GM12878 (cell line): ENCODE measurements around the gene SLC1A7. TPM values are rescaled to one million over a fixed set of nuclear protein-coding genes. Genes with fewer than 3 reads are reported as not detected.

Source experiments
- ATAC-seq: fragments of 200-7000 bp; cut with Tn5 transposase; 3 replicates; pipeline ENCODE4 v1.9.1; 2020; ENCODE audit warnings: mild to moderate bottlenecking, moderate library complexity
- BruUV-seq: library from RNA; stranded (reverse); fragments of 400-500 nt; replicated peaks from 2 replicates; lab custom pipeline; 2021; lab: Mats Ljungman, UMichigan
- CTCF ChIA-PET: fragments of 300-600 bp; sonication (Branson Sonifier 250); formaldehyde crosslinking; extraction: SDS; loops from one replicate; lab custom pipeline; 2021; ENCODE audit warnings: inconsistent platforms; lab: Yijun Ruan, JAX
- POLR2A ChIA-PET: fragments of 350-600 bp; formaldehyde crosslinking; extraction: SDS; loops from one replicate; lab custom pipeline; 2021; ENCODE audit warnings: inconsistent platforms; lab: Charles Lee
- RAD21 ChIA-PET: fragments of 300-600 bp; sonication (Branson Sonifier 250); formaldehyde crosslinking; loops from one replicate; lab custom pipeline; 2023; ENCODE audit warnings: antibody characterized with exemption; ENCODE audit not compliant: unreplicated experiment; lab: Charles Lee
- SMC1A ChIA-PET: fragments of 300-600 bp; sonication (Branson Sonifier 250); formaldehyde crosslinking; loops from one replicate; lab custom pipeline; 2023; ENCODE audit not compliant: unreplicated experiment, uncharacterized antibody; lab: Charles Lee
- DNase-seq: peaks from one replicate; pipeline ENCODE4 v3.0.0-alpha.2; 2011; ENCODE audit warnings: low read depth, low spot score
- FAIRE-seq: peaks from 3 replicates; lab custom pipeline; 2011; peaks lifted over from hg19 to GRCh38; lab: Jason Lieb, UNC
- H2AFZ ChIP-seq: 2 replicates; pipeline ENCODE4 v1.6.0; 2011; ENCODE audit warnings: low read depth, low read length, control low read depth; ENCODE audit not compliant: control insufficient read depth
- H3K27ac ChIP-seq: 2 replicates; pipeline ENCODE4 v1.5.1; 2011; ENCODE audit warnings: control low read depth; ENCODE audit not compliant: control insufficient read depth, insufficient read depth
- H3K27me3 ChIP-seq, 2 experiments: replicated peaks in 1 of 2; 2 replicates each; pipeline versions ENCODE4 v1.6.0 to v1.6.1; 2011; ENCODE audit warnings: low read length in 1 of 2; ENCODE audit not compliant: control insufficient read depth in 2 of 2, insufficient read depth in 2 of 2
- H3K36me3 ChIP-seq, 2 experiments: 2 replicates each; pipeline ENCODE4 v1.5.1; 2011; ENCODE audit warnings: low read length in 1 of 2; ENCODE audit not compliant: control insufficient read depth in 2 of 2, insufficient read depth in 2 of 2
- H3K4me1 ChIP-seq: 2 replicates; pipeline ENCODE4 v1.6.1; 2011; ENCODE audit warnings: mild to moderate bottlenecking, low read length, moderate library complexity, mixed read lengths; ENCODE audit not compliant: control insufficient read depth, insufficient read depth
- H3K4me2 ChIP-seq: 2 replicates; pipeline ENCODE4 v1.6.0; 2011; ENCODE audit warnings: control low read depth; ENCODE audit not compliant: control insufficient read depth, insufficient read depth
- H3K4me3 ChIP-seq: fragments of 200-600 bp; sonication (generic); 2 replicates; pipeline ENCODE4 v1.5.1; 2016
- H3K79me2 ChIP-seq: 2 replicates; pipeline ENCODE4 v1.6.0; 2011; ENCODE audit warnings: low read length; ENCODE audit not compliant: control insufficient read depth, insufficient read depth
- H3K9ac ChIP-seq: 2 replicates; pipeline ENCODE4 v1.8.0; 2011; ENCODE audit warnings: low read length, control low read depth, mixed read lengths; ENCODE audit not compliant: control insufficient read depth, insufficient read depth
- H3K9me3 ChIP-seq: replicated peaks from 3 replicates; pipeline ENCODE4 v1.5.1; 2011; ENCODE audit warnings: mild to moderate bottlenecking, low read length; ENCODE audit not compliant: control insufficient read depth, insufficient read depth
- H4K20me1 ChIP-seq: 2 replicates; pipeline ENCODE4 v1.6.0; 2011; ENCODE audit not compliant: control insufficient read depth, insufficient read depth
- BACH1 ChIP-seq: fragments of 450-650 bp; IDR thresholded peaks from 2 replicates; pipeline ENCODE4 v1.6.1; 2017; ENCODE audit warnings: mild to moderate bottlenecking, borderline replicate concordance
- E2F8 ChIP-seq: fragments of 450-650 bp; IDR thresholded peaks from 2 replicates; pipeline ENCODE4 v1.6.1; 2018; ENCODE audit warnings: mild to moderate bottlenecking, low read depth, moderate library complexity; ENCODE audit not compliant: partially characterized antibody
- GABPA ChIP-seq: IDR thresholded peaks from 2 replicates; pipeline ENCODE4 v1.6.1; 2014; ENCODE audit warnings: antibody characterized with exemption, low read depth, mild to moderate bottlenecking, inconsistent platforms
- HDAC2 ChIP-seq: fragments of 200-600 bp; sonication (generic); IDR thresholded peaks from 2 replicates; pipeline ENCODE4 v1.6.1; 2017
- JUNB ChIP-seq: IDR thresholded peaks from 2 replicates; pipeline ENCODE4 v1.6.1; 2016; ENCODE audit warnings: antibody characterized with exemption, mild to moderate bottlenecking
- KAT2A ChIP-seq: conservative IDR thresholded peaks from 2 replicates; pipeline ENCODE4 v1.6.1; 2011; ENCODE audit warnings: low read depth, low read length; ENCODE audit not compliant: control insufficient read depth
- KLF5 ChIP-seq: fragments of 450-650 bp; IDR thresholded peaks from 2 replicates; pipeline ENCODE4 v1.6.1; 2014; ENCODE audit warnings: mild to moderate bottlenecking; ENCODE audit not compliant: partially characterized antibody
- PBX3 ChIP-seq: IDR thresholded peaks from 2 replicates; pipeline ENCODE4 v1.6.1; 2011; ENCODE audit warnings: mild to moderate bottlenecking, low read depth, low read length, moderate library complexity; ENCODE audit not compliant: insufficient replicate concordance
- PKNOX1 ChIP-seq: fragments of 450-650 bp; IDR thresholded peaks from 2 replicates; pipeline ENCODE4 v1.6.1; 2016; ENCODE audit warnings: mild to moderate bottlenecking
- POLR2A ChIP-seq: IDR thresholded peaks from 2 replicates; pipeline ENCODE4 v1.6.1; 2011; ENCODE audit warnings: low read depth, mild to moderate bottlenecking, low read length
- POLR2AphosphoS2 ChIP-seq: IDR thresholded peaks from 2 replicates; pipeline ENCODE4 v1.6.1; 2011; ENCODE audit warnings: low read depth, mild to moderate bottlenecking, low read length, improper control_type of control experiment, moderate library complexity
- RELA ChIP-seq: fragments of 450-650 bp; IDR thresholded peaks from 2 replicates; pipeline ENCODE4 v1.8.0; 2014; ENCODE audit warnings: borderline replicate concordance; ENCODE audit not compliant: partially characterized antibody
- SMAD1 ChIP-seq: fragments of 450-650 bp; IDR thresholded peaks from 2 replicates; pipeline ENCODE4 v1.6.1; 2018; ENCODE audit warnings: mild to moderate bottlenecking, low read depth; ENCODE audit not compliant: partially characterized antibody
- SMARCA5 ChIP-seq: fragments of 450-650 bp; IDR thresholded peaks from 2 replicates; pipeline ENCODE4 v1.6.1; 2017; ENCODE audit warnings: mild to moderate bottlenecking
- SUPT20H ChIP-seq: IDR thresholded peaks from 2 replicates; pipeline ENCODE4 v1.6.1; 2011; ENCODE audit warnings: low read depth, mild to moderate bottlenecking, low read length, moderate library complexity, borderline replicate concordance; ENCODE audit not compliant: control insufficient read depth
- WGBS: methylation state at CpG from one replicate; pipeline ENCODE4 v1.1.6; 2016; ENCODE audit warnings: low lambda C conversion rate; ENCODE audit not compliant: insufficient replicate concordance, insufficient coverage; ENCODE audit errors: missing lambda C conversion rate; 5-methylcytosine and 5-hydroxymethylcytosine counted together
- in situ Hi-C: fragments of 300-500 bp; cut with MboI; formaldehyde crosslinking; loops from 9 replicates; pipeline ENCODE4 v1.14.3; 2018; ENCODE audit warnings: mixed read lengths
- intact Hi-C: fragments of 100-400 bp; cut with micrococcal nuclease; formaldehyde crosslinking; loops from one replicate; pipeline ENCODE4 v1.14.2; 2022; ENCODE audit not compliant: unreplicated experiment
- polyA plus RNA-seq, 11 experiments: library from polyadenylated mRNA; depleted of rRNA in 4 of 11; unstranded in 6 of 11; stranded (reverse) in 5 of 11; fragments of >200 nt; fragmentation: Nextera tagmentation in 4 of 11; fragmentation: Illumina TruSeq in 1 of 11; extraction: Ambion mirVana in 4 of 11; extraction: Trizol in 1 of 11; gene quantifications; 1 replicate in 1 of 11; 2 replicates in 10 of 11; pipeline versions ENCODE4 v1.2.1 to v1.2.3, GENCODE V29; 2011 to 2016; ENCODE audit warnings: inconsistent platforms in 2 of 11, missing spikeins in 2 of 11, low read depth in 1 of 11
- total RNA-seq, 4 experiments: library from RNA; depleted of rRNA in 3 of 4; stranded (reverse); fragments of >200 nt in 3 of 4; fragmentation: Illumina TruSeq in 1 of 4; extraction: Trizol in 1 of 4; gene quantifications; 2 replicates each; pipeline versions ENCODE4 v1.2.1 to v1.2.3, GENCODE V29; 2013 to 2021

The SLC1A7 gene
- total and polyA plus RNA-seq, 10 of the 15 experiments (the other 5 are each of a cell fraction or from before 2014, with no cell fraction given): not detected

- Histone ChIP-seq H3K36me3 (no peaks in the 10 kb centered on the region), H3K4me1 (no peaks in the 10 kb centered on the region), H3K4me3 (no peak overlapping the region), H2AFZ (no peak overlapping the region), H3K27ac (no peak overlapping the region), H3K27me3 (no peaks in the 10 kb centered on the region), H3K9me3 (no peaks in the 10 kb centered on the region; the same call in 2 of the 3 replicates), H4K20me1 (no peaks in the 10 kb centered on the region), H3K79me2 (no peaks in the 10 kb centered on the region), H3K9ac (no peak overlapping the region), H3K4me2 (no peak overlapping the region)
- BruUV-seq: no TSS peak
- ATAC-seq: no peak
- FAIRE-seq: no peak
- intact Hi-C loops (no loop called here), in situ Hi-C loops (no loop called here)
- RAD21 ChIA-PET: no interaction called here
- SMC1A ChIA-PET: interaction anchor here (1.4 kb wide), 1 partner anchor 15 kb away, joined by 3 read pairs; no protein-coding TSS in a partner anchor
- DNase-seq: no peak
- CTCF ChIA-PET: interaction anchor here (1.0 kb wide), 1 partner anchor 17 kb away, joined by 3 read pairs; no protein-coding TSS in a partner anchor
- POLR2A ChIA-PET: no interaction called here
- WGBS: 38% methylated on average over 15 of the region's 15 CpGs
- TF ChIP-seq KAT2A (no peak), PKNOX1 (no peak), SUPT20H (no peak), RELA (no peak), JUNB (no peak), PBX3 (no peak), POLR2AphosphoS2 (no peak), HDAC2 (no peak), POLR2A (no peak), GABPA (no peak), KLF5 (no peak), E2F8 (no peak), SMAD1 (no peak), SMARCA5 (no peak), BACH1 (no peak)
These were observed 34.7 kb downstream of the SLC1A7 start for GRCh38 chr1:53107570-53108322.
